ENCODE measurements around the gene DTNB.
A peak's percentile ranks its signal among the peaks of the same experiment; 100 is the strongest.

Gene DTNB

GRCh38 chr2:25673300-25674076, at the start of gene DTNB (continued):
- TF ChIP-seq INSM2 (tag by site-specific recombination; IDR thresholded peaks at IDR 0.05): no peak
- no peak for TF ChIP-seq ZNF596 (tag by site-specific recombination; IDR thresholded peaks at IDR 0.05)
- TF ChIP-seq ZNF660 (tag by site-specific recombination; IDR thresholded peaks at IDR 0.05): 0 out of 2 replicates have a peak, but pooled peaks have one; percentile 23
- TF ChIP-seq SP3 (tag by site-specific recombination; IDR thresholded peaks at IDR 0.05): peak; percentile 33; the same call in 1 of the 2 replicates
- no peak for TF ChIP-seq ZNF19 (tag by site-specific recombination; IDR thresholded peaks at IDR 0.05; ENCODE audit: low read depth)
- no peak for TF ChIP-seq ZNF501 (tag by site-specific recombination; IDR thresholded peaks at IDR 0.05)
- no peak for TF ChIP-seq BCL11A (tag by site-specific recombination; IDR thresholded peaks at IDR 0.05; ENCODE audit: low read depth)
- TF ChIP-seq GLIS2 (tag by site-specific recombination; IDR thresholded peaks at IDR 0.05): peak; percentile 43; the same call in 1 of the 2 replicates
- TF ChIP-seq ZBTB26 (tag by site-specific recombination; optimal IDR thresholded peaks at IDR 0.05): peak; percentile 69
- TF ChIP-seq, protein P1, sequence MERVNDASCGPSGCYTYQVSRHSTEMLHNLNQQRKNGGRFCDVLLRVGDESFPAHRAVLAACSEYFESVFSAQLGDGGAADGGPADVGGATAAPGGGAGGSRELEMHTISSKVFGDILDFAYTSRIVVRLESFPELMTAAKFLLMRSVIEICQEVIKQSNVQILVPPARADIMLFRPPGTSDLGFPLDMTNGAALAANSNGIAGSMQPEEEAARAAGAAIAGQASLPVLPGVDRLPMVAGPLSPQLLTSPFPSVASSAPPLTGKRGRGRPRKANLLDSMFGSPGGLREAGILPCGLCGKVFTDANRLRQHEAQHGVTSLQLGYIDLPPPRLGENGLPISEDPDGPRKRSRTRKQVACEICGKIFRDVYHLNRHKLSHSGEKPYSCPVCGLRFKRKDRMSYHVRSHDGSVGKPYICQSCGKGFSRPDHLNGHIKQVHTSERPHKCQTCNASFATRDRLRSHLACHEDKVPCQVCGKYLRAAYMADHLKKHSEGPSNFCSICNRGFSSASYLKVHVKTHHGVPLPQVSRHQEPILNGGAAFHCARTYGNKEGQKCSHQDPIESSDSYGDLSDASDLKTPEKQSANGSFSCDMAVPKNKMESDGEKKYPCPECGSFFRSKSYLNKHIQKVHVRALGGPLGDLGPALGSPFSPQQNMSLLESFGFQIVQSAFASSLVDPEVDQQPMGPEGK (tag by site-specific recombination; IDR thresholded peaks at IDR 0.05): no peak; the same call in 1 of the 2 replicates

DNA sequence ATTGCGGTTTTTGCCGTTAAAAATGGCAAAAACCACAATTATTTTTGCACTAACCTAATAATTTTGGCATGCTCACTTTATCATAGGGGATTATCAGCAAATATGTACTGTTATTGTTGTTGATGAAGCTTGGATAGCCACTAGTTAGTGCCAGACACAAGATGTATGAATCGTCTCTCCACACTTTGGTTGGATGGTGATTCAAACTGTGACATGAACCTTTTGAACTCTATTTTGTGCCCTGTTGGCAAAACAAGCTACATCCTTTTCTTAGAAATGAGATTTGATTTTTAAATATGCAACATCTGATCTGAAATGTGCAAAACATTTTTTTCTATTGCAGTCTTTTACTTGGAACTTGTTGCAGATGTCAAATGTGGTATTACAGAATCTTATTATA, 48.8 kb upstream of the DTNB start:
- Histone ChIP-seq H3K4me1 (ENCODE audit: control insufficient read depth, insufficient read depth, low read length) (no peaks in the 10 kb centered on the region), H3K36me3 (ENCODE audit: control insufficient read depth in 2 of 2, insufficient read depth in 1 of 2, low read length in 2 of 2) (no peaks in the 10 kb centered on the region), H3K4me3 (ENCODE audit: low read depth, low read length) (no peak overlapping the region), H3K27ac (ENCODE audit: extremely low read depth, low read depth, low read length) (no peak overlapping the region), H3K9me3 (ENCODE audit: control insufficient read depth, insufficient read depth, low read depth, low read length) (no peaks in the 10 kb centered on the region)
- ChIA-PET POLR2A (no interaction called here), CTCF (interaction anchor here (0.7 to 1.9 kb wide), 2 partner anchors 107 to 115 kb away, joined by 4 to 15 read pairs; no protein-coding TSS in a partner anchor)
- TF ChIP-seq ZNF48 (tag by site-specific recombination; IDR thresholded peaks at IDR 0.05) (no peak), ZNF626 (tag by site-specific recombination; IDR thresholded peaks at IDR 0.05) (no peak), ZBTB8A (tag by site-specific recombination; IDR thresholded peaks at IDR 0.05) (no peak), ZNF266 (tag by site-specific recombination; IDR thresholded peaks at IDR 0.05; ENCODE audit: low read depth) (no peak), MZF1 (tag by site-specific recombination; IDR thresholded peaks at IDR 0.05; ENCODE audit: borderline replicate concordance) (no peak), ZBTB1 (tag by site-specific recombination; IDR thresholded peaks at IDR 0.05) (no peak), ZFP41 (tag by site-specific recombination; IDR thresholded peaks at IDR 0.05; ENCODE audit: borderline replicate concordance) (no peak), ZNF521 (tag by site-specific recombination; IDR thresholded peaks at IDR 0.05) (no peak)

DNA sequence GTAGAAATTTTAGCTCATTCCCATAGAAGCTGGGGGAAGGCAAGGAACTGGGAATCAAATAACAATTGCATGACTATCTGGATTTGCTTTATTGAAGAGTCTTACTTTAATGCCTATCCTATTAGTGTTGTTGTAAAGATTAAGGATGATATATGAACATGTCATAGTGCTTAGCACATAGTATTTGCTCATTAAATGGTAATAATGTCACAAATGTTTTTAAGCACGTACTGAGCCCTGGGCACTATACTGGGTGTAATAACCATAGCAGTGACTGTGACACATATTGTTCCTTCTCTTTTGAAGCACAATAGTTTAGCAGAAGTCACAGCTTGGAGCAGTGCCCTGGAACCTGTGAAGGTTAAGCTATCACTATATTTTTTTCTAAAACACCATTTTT, 47.2 kb upstream of the DTNB start:
- Histone ChIP-seq H3K36me3 (ENCODE audit: control insufficient read depth in 2 of 2, insufficient read depth in 1 of 2, low read length in 2 of 2) (no peaks in the 10 kb centered on the region), H3K27ac (ENCODE audit: extremely low read depth, low read depth, low read length) (no peak overlapping the region), H3K4me1 (ENCODE audit: control insufficient read depth, insufficient read depth, low read length) (no peaks in the 10 kb centered on the region), H3K9me3 (ENCODE audit: control insufficient read depth, insufficient read depth, low read depth, low read length) (no peaks in the 10 kb centered on the region), H3K4me3 (ENCODE audit: low read depth, low read length) (no peak overlapping the region)
- TF ChIP-seq ZNF654 (tag by site-specific recombination; IDR thresholded peaks at IDR 0.05; ENCODE audit: low read depth) (no peak), ZNF664 (tag by site-specific recombination; IDR thresholded peaks at IDR 0.05) (peak; percentile 52; the same call in 1 of the 2 replicates)
- CTCF ChIA-PET: interaction anchor here (1.9 kb wide), 1 partner anchor 114 kb away, joined by 15 read pairs; no protein-coding TSS in a partner anchor
- POLR2A ChIA-PET: no interaction called here
